Measurements from ENCODE around the gene PRR16.

PRR16 gene

GRCh38 chr5:120510994-120511686 is 47.0 kb downstream of the PRR16 start:
- DNase-seq (ENCODE audit: low read depth) = no peak
- TF ChIP-seq CTCF (IDR thresholded peaks at IDR 0.05; ENCODE audit: low read depth, low read length, missing control alignments) = no peak
- H3K4me3 ChIP-seq (ENCODE audit: low read depth, low read length) = no peak overlapping the region
- in situ Hi-C loops (cut with HindIII; ENCODE audit: low sequenced_read_pairs) = no loop called here

DNA sequence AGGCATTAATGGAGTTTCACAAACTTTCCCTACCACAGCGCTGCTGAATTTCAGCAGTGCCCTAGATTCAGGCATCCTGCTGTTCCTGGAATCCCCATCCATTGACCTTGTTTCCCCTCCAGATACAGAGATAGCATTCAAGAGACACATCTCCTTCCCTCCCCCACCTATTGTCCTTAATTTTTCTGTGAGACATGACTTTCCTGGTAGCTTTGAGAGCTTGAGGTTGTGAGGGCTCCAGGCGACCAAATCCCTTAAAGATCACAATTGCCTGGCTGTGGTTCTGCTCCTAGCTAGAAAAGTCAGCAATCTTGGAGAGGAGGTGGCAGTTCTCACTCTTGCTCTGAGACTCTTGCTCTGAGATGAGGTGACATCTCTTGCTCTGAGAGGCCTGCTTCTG is 48.0 kb downstream of the PRR16 start:
- DNase-seq (ENCODE audit: low read depth) = no peak
- in situ Hi-C loops (cut with HindIII; ENCODE audit: low sequenced_read_pairs) = no loop called here
- TF ChIP-seq CTCF (IDR thresholded peaks at IDR 0.05; ENCODE audit: low read depth, low read length, missing control alignments) = no peak
- H3K4me3 ChIP-seq (ENCODE audit: low read depth, low read length) = no peak overlapping the region

DNA sequence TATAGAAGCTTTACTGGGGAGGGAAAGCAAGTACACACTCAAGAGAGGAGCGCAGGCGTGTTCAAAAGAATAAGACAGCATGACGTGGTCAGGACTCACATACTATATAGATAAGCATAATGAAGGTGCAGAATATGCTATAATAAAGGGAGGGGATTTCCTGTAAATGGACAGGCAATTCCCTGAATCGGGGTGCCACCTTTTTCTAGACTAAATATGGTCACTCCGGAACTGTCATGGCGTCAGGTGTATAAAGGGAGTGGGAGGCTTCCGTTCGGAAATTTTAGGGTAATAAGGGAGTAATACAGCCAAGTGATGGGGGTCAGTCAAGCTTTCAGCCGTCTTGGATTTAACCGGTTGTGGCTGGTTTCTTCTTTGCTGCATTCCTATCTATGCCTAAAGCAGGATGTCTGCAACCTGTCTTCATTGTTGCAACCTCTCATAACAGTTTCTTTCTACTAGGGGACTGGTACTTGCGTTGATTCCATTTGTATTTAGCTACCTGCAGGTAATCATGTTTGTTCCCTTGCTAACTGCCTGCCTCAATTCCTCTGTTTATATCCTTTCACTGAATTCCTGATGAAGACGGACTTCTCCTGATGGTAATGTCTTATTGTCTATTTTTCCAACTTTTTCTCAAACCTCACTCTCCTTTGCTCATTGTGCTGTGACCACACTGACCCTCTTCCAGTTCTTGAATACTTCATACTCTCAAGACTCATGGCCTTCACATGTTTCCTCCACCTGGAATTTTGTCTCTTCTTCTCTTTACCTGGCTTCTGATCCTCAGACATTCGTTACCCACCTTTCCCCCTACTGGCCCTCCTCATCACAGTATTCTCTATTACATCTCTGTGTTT is 48.9 kb downstream of the PRR16 start:
- TF ChIP-seq CTCF (IDR thresholded peaks at IDR 0.05; ENCODE audit: low read depth, low read length, missing control alignments) = no peak
- in situ Hi-C loops (cut with HindIII; ENCODE audit: low sequenced_read_pairs) = no loop called here
- H3K4me3 ChIP-seq (ENCODE audit: low read depth, low read length) = no peak overlapping the region
- DNase-seq (ENCODE audit: low read depth) = no peak

DNA sequence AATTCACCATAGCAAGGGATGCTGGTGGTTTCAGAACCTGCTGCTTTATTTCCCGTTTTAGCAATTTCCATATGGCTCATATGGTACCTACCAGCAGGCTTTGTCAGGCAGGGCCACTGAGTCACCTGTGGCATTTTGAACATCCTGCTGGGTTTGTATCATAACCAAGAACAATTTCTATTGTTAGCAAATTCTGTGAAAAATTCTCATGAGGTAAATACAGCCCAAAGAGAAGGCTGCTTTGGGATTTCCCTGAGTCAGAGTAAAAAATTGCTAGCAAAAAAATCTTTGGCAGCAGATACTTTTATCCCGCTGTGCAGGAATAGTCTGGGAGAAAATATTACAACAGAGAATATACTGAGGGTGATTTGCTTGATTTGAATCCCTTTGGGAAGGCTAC is 52.7 kb downstream of the PRR16 start:
- TF ChIP-seq CTCF (IDR thresholded peaks at IDR 0.05; ENCODE audit: low read depth, low read length, missing control alignments) = no peak
- no peak overlapping the region for H3K4me3 ChIP-seq (ENCODE audit: low read depth, low read length)
- in situ Hi-C loops (cut with HindIII; ENCODE audit: low sequenced_read_pairs) = loop anchor here (5.0 kb wide), 1 partner anchor 45 kb away; no protein-coding TSS in a partner anchor
- peak; percentile 94 for DNase-seq (ENCODE audit: low read depth)

GRCh38 chr5:120517607-120518252 is 53.6 kb downstream of the PRR16 start:
- no peak overlapping the region for H3K4me3 ChIP-seq (ENCODE audit: low read depth, low read length)
- TF ChIP-seq CTCF (IDR thresholded peaks at IDR 0.05; ENCODE audit: low read depth, low read length, missing control alignments) = no peak
- DNase-seq (ENCODE audit: low read depth) = no peak
- in situ Hi-C loops (cut with HindIII; ENCODE audit: low sequenced_read_pairs) = loop anchor here (5.0 kb wide), 1 partner anchor 45 kb away; no protein-coding TSS in a partner anchor

DNA sequence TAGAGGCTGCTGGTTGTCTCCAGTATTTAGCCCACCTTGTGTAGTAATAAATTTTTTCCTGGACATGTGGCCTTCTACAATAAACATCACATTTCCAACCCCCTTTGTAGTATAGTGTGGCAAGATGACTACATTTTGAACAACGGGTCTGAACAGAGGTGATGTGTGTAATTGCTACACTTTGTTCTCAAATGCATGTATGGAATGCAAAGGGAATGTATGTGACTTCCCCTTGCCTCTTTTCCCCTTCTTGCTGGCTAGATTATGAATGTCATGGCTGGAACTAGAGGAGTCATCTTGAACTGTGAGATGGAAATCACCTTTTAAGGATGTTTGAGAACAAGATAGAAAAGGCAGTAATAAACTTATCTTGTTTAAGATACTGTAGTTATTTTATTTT is 54.5 kb downstream of the PRR16 start:
- no peak overlapping the region for H3K4me3 ChIP-seq (ENCODE audit: low read depth, low read length)
- in situ Hi-C loops (cut with HindIII; ENCODE audit: low sequenced_read_pairs) = loop anchor here (5.0 kb wide), 1 partner anchor 46 kb away; no protein-coding TSS in a partner anchor
- DNase-seq (ENCODE audit: low read depth) = no peak
- TF ChIP-seq CTCF (IDR thresholded peaks at IDR 0.05; ENCODE audit: low read depth, low read length, missing control alignments) = no peak

Measured in astrocyte of the cerebellum (primary cell).